ENCODE data around the gene PRR29.
A peak's percentile ranks its signal among the peaks of the same experiment; 100 is the strongest.

Gene PRR29

GRCh38 chr17:63984236-63984635 lies 13.9 kb upstream of the PRR29 start:
- H3K4me3 ChIP-seq (replicated peaks; ENCODE audit: low read depth, low read length) = no peak overlapping the region
- peak; percentile 29 for DNase-seq (ENCODE audit: low read depth)
- TF ChIP-seq CTCF (IDR thresholded peaks at IDR 0.05; ENCODE audit: low read length, missing control alignments) = no peak

- TF ChIP-seq CTCF (IDR thresholded peaks at IDR 0.05; ENCODE audit: low read length, missing control alignments) = no peak
- peak; percentile 90 for DNase-seq (ENCODE audit: low read depth)
- H3K4me3 ChIP-seq (replicated peaks; ENCODE audit: low read depth, low read length) = no peak overlapping the region
These were observed 13.3 kb upstream of the PRR29 start for GRCh38 chr17:63984651-63985386.

GRCh38 chr17:63985387-63986140 lies 12.6 kb upstream of the PRR29 start:
- H3K4me3 ChIP-seq (replicated peaks; ENCODE audit: low read depth, low read length) = no peak overlapping the region
- DNase-seq (ENCODE audit: low read depth) = no peak
- TF ChIP-seq CTCF (IDR thresholded peaks at IDR 0.05; ENCODE audit: low read length, missing control alignments) = no peak

- DNase-seq (ENCODE audit: low read depth) = no peak
- TF ChIP-seq CTCF (IDR thresholded peaks at IDR 0.05; ENCODE audit: low read length, missing control alignments) = no peak
These were observed 11.3 kb upstream of the PRR29 start for GRCh38 chr17:63986821-63987220.

GRCh38 chr17:63987221-63988126 lies 10.7 kb upstream of the PRR29 start:
- no peak overlapping the region for H3K4me3 ChIP-seq (replicated peaks; ENCODE audit: low read depth, low read length)
- TF ChIP-seq CTCF (IDR thresholded peaks at IDR 0.05; ENCODE audit: low read length, missing control alignments) = no peak
- DNase-seq (ENCODE audit: low read depth) = no peak

More at GRCh38 chr17:63986821-63987220, 11.3 kb upstream of the PRR29 start:
- no peak overlapping the region for H3K4me3 ChIP-seq (replicated peaks; ENCODE audit: low read depth, low read length)

- no peak overlapping the region for H3K4me3 ChIP-seq (replicated peaks; ENCODE audit: low read depth, low read length)
- no peak for TF ChIP-seq CTCF (IDR thresholded peaks at IDR 0.05; ENCODE audit: low read length, missing control alignments)
- DNase-seq (ENCODE audit: low read depth) = no peak
These were observed 10.0 kb upstream of the PRR29 start for GRCh38 chr17:63988127-63988478.
